Measurements from ENCODE around the gene NSUN6. TPM values are rescaled to one million over a fixed set of nuclear protein-coding genes. Genes with fewer than 3 reads are reported as not detected.
"Not testable (repeated sequence)": the region's sequence is repeated elsewhere in the genome, so short reads cannot be mapped to it uniquely, and the experiment has no call there.

Gene NSUN6
- total RNA-seq, 1 donor, result 4.7 TPM

- Histone ChIP-seq H3K4me1 (ENCODE audit: insufficient read depth, low read length) (no peaks in the 10 kb centered on the region), H3K36me3 (ENCODE audit: insufficient read depth, low read length) (no peaks in the 10 kb centered on the region), H3K4me3 (ENCODE audit: insufficient read depth, low read length) (no peak overlapping the region), H4K20me1 (ENCODE audit: insufficient read depth, low read length) (no peaks in the 10 kb centered on the region), H2AFZ (ENCODE audit: low read length) (no peak overlapping the region), H3K9me3 (ENCODE audit: low read depth, low read length) (no peaks in the 10 kb centered on the region), H3K27ac (ENCODE audit: low read depth, low read length) (no peak overlapping the region), H3K27me3 (ENCODE audit: insufficient read depth, low read length) (no peaks in the 10 kb centered on the region), H3K79me2 (ENCODE audit: insufficient read depth, low read length) (no peaks in the 10 kb centered on the region), H3K4me2 (ENCODE audit: insufficient read depth, low read length) (no peak overlapping the region)
- no peak for TF ChIP-seq CTCF (IDR thresholded peaks at IDR 0.05; ENCODE audit: extremely low read depth, low read depth, low read length)
- no peak for DNase-seq (ENCODE audit: insufficient read length, low spot score, missing footprints)
Measured at GRCh38 chr10:18625886-18626285, 25.5 kb downstream of the NSUN6 start.

DNA sequence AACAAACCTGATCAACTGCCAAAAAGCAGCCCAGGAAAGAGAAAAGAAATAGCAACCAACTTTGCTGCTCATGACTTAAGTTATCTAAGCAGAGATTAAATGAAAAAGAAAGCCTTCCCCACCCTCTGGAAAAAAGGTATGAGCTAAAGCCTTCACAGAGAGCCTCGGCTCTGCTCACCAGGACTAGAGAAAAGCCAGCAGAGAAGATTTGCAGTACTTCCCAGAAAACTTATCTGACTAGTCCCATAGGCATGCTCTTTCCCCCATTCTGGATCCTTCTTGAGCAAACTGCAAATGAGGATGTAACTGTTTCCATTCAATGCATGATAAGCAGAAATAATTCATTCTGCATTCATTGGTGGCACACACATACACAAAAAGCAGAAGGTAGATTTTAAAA lies 27.7 kb downstream of the NSUN6 start:
- peak; percentile 13 for DNase-seq (ENCODE audit: insufficient read length, low spot score, missing footprints)
- not testable (repeated sequence) for H3K4me1 ChIP-seq (ENCODE audit: insufficient read depth, low read length); H3K27me3 ChIP-seq (ENCODE audit: insufficient read depth, low read length); H3K27ac ChIP-seq (ENCODE audit: low read depth, low read length); H3K4me3 ChIP-seq (ENCODE audit: insufficient read depth, low read length); H3K79me2 ChIP-seq (ENCODE audit: insufficient read depth, low read length); H3K4me2 ChIP-seq (ENCODE audit: insufficient read depth, low read length); H3K9me3 ChIP-seq (ENCODE audit: low read depth, low read length); H3K36me3 ChIP-seq (ENCODE audit: insufficient read depth, low read length); H4K20me1 ChIP-seq (ENCODE audit: insufficient read depth, low read length)
- peak overlapping the region; percentile 26 for H2AFZ ChIP-seq (ENCODE audit: low read length)

- H3K36me3 ChIP-seq (ENCODE audit: insufficient read depth, low read length), result no peaks in the 10 kb centered on the region
Measured at GRCh38 chr10:18620856-18621255, 30.5 kb downstream of the NSUN6 start.

DNA sequence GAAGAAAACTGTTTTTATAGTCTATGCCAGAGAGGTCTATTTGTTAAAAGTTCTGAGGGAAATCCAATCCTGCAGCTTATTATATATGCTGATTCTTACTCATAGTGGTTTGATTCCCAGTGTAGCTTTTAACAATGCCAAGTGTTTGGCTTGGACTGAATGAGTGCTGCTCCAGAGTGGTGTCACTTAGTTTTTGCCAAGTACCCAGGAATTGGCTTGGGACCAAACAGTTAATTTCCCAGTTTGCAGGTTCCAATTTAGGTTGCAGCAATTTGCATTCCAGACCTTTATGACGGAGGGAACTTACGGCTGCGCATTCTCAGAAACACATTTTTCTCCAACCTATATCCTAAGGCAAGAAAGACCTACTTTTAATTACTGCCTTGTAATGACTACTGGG lies 32.4 kb downstream of the NSUN6 start:
- Histone ChIP-seq H3K4me1 (ENCODE audit: insufficient read depth, low read length) (peaks cover 8% of the 10 kb centered on the region), H3K4me3 (ENCODE audit: insufficient read depth, low read length) (no peak overlapping the region), H3K9me3 (ENCODE audit: low read depth, low read length) (no peaks in the 10 kb centered on the region), H3K27me3 (ENCODE audit: insufficient read depth, low read length) (no peaks in the 10 kb centered on the region), H4K20me1 (ENCODE audit: insufficient read depth, low read length) (no peaks in the 10 kb centered on the region), H3K4me2 (ENCODE audit: insufficient read depth, low read length) (peak overlapping the region; percentile 27), H3K36me3 (ENCODE audit: insufficient read depth, low read length) (no peaks in the 10 kb centered on the region), H3K79me2 (ENCODE audit: insufficient read depth, low read length) (no peaks in the 10 kb centered on the region), H2AFZ (ENCODE audit: low read length) (no peak overlapping the region), H3K27ac (ENCODE audit: low read depth, low read length) (no peak overlapping the region)
- TF ChIP-seq CTCF (IDR thresholded peaks at IDR 0.05; ENCODE audit: extremely low read depth, low read depth, low read length), result no peak
- peak; percentile 17 for DNase-seq (ENCODE audit: insufficient read length, low spot score, missing footprints)

More at GRCh38 chr10:18620856-18621255, 30.5 kb downstream of the NSUN6 start:
- Histone ChIP-seq H3K27ac (ENCODE audit: low read depth, low read length) (no peak overlapping the region), H3K4me2 (ENCODE audit: insufficient read depth, low read length) (no peak overlapping the region), H2AFZ (ENCODE audit: low read length) (no peak overlapping the region), H3K9me3 (ENCODE audit: low read depth, low read length) (no peaks in the 10 kb centered on the region), H3K4me1 (ENCODE audit: insufficient read depth, low read length) (peaks cover 8% of the 10 kb centered on the region), H4K20me1 (ENCODE audit: insufficient read depth, low read length) (no peaks in the 10 kb centered on the region), H3K79me2 (ENCODE audit: insufficient read depth, low read length) (no peaks in the 10 kb centered on the region), H3K27me3 (ENCODE audit: insufficient read depth, low read length) (no peaks in the 10 kb centered on the region), H3K4me3 (ENCODE audit: insufficient read depth, low read length) (no peak overlapping the region)
- no peak for TF ChIP-seq CTCF (IDR thresholded peaks at IDR 0.05; ENCODE audit: extremely low read depth, low read depth, low read length)
- DNase-seq (ENCODE audit: insufficient read length, low spot score, missing footprints), result no peak

Data from osteoblast (primary cell).